ENCODE data around the gene CNR1.

DNA sequence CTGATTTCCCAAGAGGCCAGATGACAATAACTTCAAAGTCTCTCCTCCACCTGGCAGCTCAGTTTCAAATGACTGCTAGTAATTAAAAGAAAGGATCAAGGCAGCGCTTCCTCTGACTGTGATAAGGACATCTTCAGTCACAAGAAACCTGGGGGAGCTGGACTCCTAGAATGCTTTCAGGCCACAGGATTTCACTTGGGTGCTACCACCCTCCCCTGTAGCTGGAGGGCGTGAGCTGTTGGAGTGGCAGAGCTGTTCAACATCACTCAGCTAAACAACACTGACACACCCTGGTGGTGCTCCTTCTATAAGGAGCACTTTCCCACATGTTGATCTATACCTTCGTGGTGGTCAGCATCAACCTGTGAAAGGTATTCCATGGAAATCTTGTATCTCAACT lies 2.2 kb upstream of the CNR1 start:
- TF ChIP-seq, protein P1, sequence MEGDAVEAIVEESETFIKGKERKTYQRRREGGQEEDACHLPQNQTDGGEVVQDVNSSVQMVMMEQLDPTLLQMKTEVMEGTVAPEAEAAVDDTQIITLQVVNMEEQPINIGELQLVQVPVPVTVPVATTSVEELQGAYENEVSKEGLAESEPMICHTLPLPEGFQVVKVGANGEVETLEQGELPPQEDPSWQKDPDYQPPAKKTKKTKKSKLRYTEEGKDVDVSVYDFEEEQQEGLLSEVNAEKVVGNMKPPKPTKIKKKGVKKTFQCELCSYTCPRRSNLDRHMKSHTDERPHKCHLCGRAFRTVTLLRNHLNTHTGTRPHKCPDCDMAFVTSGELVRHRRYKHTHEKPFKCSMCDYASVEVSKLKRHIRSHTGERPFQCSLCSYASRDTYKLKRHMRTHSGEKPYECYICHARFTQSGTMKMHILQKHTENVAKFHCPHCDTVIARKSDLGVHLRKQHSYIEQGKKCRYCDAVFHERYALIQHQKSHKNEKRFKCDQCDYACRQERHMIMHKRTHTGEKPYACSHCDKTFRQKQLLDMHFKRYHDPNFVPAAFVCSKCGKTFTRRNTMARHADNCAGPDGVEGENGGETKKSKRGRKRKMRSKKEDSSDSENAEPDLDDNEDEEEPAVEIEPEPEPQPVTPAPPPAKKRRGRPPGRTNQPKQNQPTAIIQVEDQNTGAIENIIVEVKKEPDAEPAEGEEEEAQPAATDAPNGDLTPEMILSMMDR (IDR thresholded peaks at IDR 0.05): no peak
- no peak for TF ChIP-seq POLR2A (IDR thresholded peaks at IDR 0.05)

Data from sigmoid colon (tissue), 3 donors.